ENCODE measurements around the gene PILRA. TPM values are rescaled to one million over a fixed set of nuclear protein-coding genes. Genes with fewer than 3 reads are reported as not detected.
A peak's percentile ranks its signal among the peaks of the same experiment; 100 is the strongest.
"Not testable (repeated sequence)": the region's sequence is repeated elsewhere in the genome, so short reads cannot be mapped to it uniquely, and the experiment has no call there.

Gene PILRA
- total RNA-seq, 1 donor from 2014 or later = 5.3 TPM

DNA sequence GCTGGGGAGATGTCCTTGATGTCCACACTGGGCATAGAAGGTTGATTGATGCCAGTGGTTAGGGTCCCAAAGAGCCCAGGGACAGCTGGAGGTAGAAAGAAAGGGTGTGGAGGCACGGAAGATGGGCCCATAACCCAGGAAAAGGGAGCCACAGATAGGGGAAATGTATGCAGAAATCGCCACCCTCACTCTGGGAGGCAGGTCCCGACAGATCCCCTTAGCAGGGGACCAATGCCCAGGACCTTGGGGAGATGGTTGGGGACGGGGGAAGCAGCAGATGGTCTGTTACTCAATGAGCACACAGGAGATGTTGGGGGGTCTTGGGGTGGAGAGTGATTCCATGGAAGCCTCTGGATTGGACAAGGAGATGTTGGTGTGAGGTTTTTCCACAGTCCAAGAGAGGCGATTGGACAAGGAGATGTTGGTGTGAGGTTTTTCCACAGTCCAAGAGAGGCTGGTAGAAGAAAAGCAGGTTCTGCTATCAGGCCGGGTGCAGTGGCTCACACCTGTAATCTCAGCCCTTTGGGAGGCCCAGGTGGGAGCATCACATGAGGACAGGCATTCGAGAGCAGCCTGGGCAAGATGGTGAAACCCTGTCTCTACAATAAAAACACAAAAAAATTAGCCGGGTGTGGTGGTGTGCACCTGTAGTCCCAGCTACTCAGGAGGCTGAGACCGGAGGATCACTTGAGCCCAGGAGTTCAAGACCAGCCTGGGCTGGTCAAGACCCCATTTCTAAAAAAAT is 70.0 kb downstream of the PILRA start:
- H3K9me3 Mint-ChIP-seq (ENCODE audit: low read depth) = no peaks in the 10 kb centered on the region
- no peak for TF ChIP-seq CTCF (IDR thresholded peaks at IDR 0.05; ENCODE audit: unreplicated experiment)
- no peaks in the 10 kb centered on the region for H3K27me3 Mint-ChIP-seq
- no peaks in the 10 kb centered on the region for H3K36me3 Mint-ChIP-seq (ENCODE audit: insufficient read depth)
- no peak for DNase-seq (ENCODE audit: low spot score, unreplicated experiment)
- peaks cover under 1% of the 10 kb centered on the region for H3K4me1 Mint-ChIP-seq (ENCODE audit: low read depth)
- H3K27ac Mint-ChIP-seq = peak overlapping the region; percentile 80
- no peak overlapping the region for H3K4me3 Mint-ChIP-seq (ENCODE audit: low read depth)

GRCh38 chr7:100444311-100445278 is 71.3 kb downstream of the PILRA start:
- Mint-ChIP-seq H3K27ac (peak overlapping the region; percentile 13), H3K9me3 (ENCODE audit: low read depth) (no peaks in the 10 kb centered on the region), H3K27me3 (no peaks in the 10 kb centered on the region), H3K4me3 (ENCODE audit: low read depth) (no peak overlapping the region), H3K36me3 (ENCODE audit: insufficient read depth) (no peaks in the 10 kb centered on the region), H3K4me1 (ENCODE audit: low read depth) (no peaks in the 10 kb centered on the region)
- TF ChIP-seq CTCF (IDR thresholded peaks at IDR 0.05; ENCODE audit: unreplicated experiment) = no peak
- DNase-seq (ENCODE audit: low spot score, unreplicated experiment) = no peak

DNA sequence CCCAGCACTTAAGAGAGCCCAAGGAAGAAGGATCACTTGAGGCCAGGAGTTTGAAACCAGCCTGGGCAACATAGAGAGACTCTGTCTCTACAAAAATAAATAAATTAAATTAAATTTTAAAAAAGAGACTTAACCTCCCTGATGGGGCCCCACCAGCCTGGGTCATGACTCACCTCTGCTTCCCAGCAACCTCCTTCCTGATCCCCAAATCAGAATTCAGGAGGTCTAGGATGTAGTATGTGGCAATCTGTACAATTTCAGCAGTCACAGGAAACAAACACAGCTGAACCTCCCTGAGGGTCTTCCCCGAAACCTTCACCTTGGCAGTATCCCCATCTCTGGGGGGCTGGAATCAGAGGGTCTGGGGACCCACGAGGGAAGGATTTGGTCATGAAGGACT is 72.8 kb downstream of the PILRA start:
- no peaks in the 10 kb centered on the region for H3K27me3 Mint-ChIP-seq
- H3K4me1 Mint-ChIP-seq (ENCODE audit: low read depth) = no peaks in the 10 kb centered on the region
- H3K36me3 Mint-ChIP-seq (ENCODE audit: insufficient read depth) = no peaks in the 10 kb centered on the region
- DNase-seq (ENCODE audit: low spot score, unreplicated experiment) = no peak
- TF ChIP-seq CTCF (IDR thresholded peaks at IDR 0.05; ENCODE audit: unreplicated experiment) = no peak
- H3K4me3 Mint-ChIP-seq (ENCODE audit: low read depth) = no peak overlapping the region
- H3K27ac Mint-ChIP-seq = no peak overlapping the region
- H3K9me3 Mint-ChIP-seq (ENCODE audit: low read depth) = no peaks in the 10 kb centered on the region

- H3K4me3 Mint-ChIP-seq (ENCODE audit: low read depth); H3K36me3 Mint-ChIP-seq (ENCODE audit: insufficient read depth); DNase-seq (ENCODE audit: low spot score, unreplicated experiment); H3K27ac Mint-ChIP-seq; H3K9me3 Mint-ChIP-seq (ENCODE audit: low read depth); H3K27me3 Mint-ChIP-seq; H3K4me1 Mint-ChIP-seq (ENCODE audit: low read depth): not testable (repeated sequence)
Measured at GRCh38 chr7:100447363-100447762, 74.1 kb downstream of the PILRA start.

DNA sequence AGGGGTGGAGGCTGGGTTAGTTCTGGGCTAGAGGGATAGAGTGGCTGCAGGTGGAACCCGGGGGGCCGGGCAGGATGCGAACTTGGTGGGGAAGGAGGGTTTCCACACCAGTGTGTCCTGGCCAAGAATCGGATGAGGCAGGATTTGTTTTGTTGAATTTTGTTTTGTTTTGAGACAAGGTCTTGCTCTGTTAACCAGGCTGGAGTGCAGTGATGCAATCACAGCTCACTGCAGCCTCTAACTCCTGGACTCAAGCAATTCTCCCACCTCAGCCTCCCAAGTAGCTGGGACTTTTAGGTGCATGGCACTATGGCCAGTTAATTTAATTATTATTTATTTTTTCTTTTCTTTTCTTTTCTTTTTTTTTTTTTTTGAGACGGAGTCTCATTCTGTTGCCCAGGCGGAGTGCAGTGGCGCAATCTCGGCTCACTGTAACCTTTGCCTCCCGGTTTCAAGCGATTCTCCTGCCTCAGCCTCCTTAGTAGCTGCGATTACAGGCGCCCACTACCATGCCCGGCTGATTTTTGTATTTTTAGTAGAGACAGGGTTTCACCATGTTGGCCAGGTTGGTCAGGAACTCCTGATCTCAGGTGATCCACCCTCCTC is 76.0 kb downstream of the PILRA start:
- Mint-ChIP-seq H3K27ac (no peak overlapping the region), H3K27me3 (no peaks in the 10 kb centered on the region), H3K9me3 (ENCODE audit: low read depth) (no peaks in the 10 kb centered on the region), H3K4me3 (ENCODE audit: low read depth) (no peak overlapping the region), H3K36me3 (ENCODE audit: insufficient read depth) (no peaks in the 10 kb centered on the region), H3K4me1 (ENCODE audit: low read depth) (no peaks in the 10 kb centered on the region)
- TF ChIP-seq CTCF (IDR thresholded peaks at IDR 0.05; ENCODE audit: unreplicated experiment) = no peak
- no peak for DNase-seq (ENCODE audit: low spot score, unreplicated experiment)

Other genes with a start within 250 kb of the PILRA start
- 1.6 and 2.2 TPM in 2 replicates for gene MBLAC1, start 246.5 kb upstream of the PILRA start, total RNA-seq
- gene LAMTOR4, start 224.6 kb upstream of the PILRA start, total RNA-seq = 106 and 116 TPM in 2 replicates
- 29.6 and 30.7 TPM in 2 replicates for gene TRAPPC14, start 214.8 kb upstream of the PILRA start, total RNA-seq
- 4.9 and 5.1 TPM in 2 replicates for gene GAL3ST4, start 204.9 kb upstream of the PILRA start, total RNA-seq
- 64.0 and 65.2 TPM in 2 replicates for gene GPC2, start 196.1 kb upstream of the PILRA start, total RNA-seq
- 2.4 and 2.5 TPM in 2 replicates for gene STAG3, start 195.6 kb upstream of the PILRA start, total RNA-seq
- not detected in 2 replicates for gene PVRIG, start 153.5 kb upstream of the PILRA start, total RNA-seq
- gene SPDYE3, start 65.8 kb upstream of the PILRA start, total RNA-seq = not detected in 2 replicates
- 64.6 and 67.9 TPM in 2 replicates for gene PILRB, start 15.4 kb upstream of the PILRA start, total RNA-seq
- 2.5 and 3.8 TPM in 2 replicates for gene ZCWPW1, start 55.2 kb downstream of the PILRA start, total RNA-seq
- gene MEPCE, start 56.3 kb downstream of the PILRA start, total RNA-seq = 34.6 and 35.4 TPM in 2 replicates
- 23.7 and 29.8 TPM in 2 replicates for gene PPP1R35, start 63.0 kb downstream of the PILRA start, total RNA-seq
- 0.67 and 1.7 TPM in 2 replicates for gene SPACDR, start 90.8 kb downstream of the PILRA start, total RNA-seq
- 27.9 and 32.2 TPM in 2 replicates for gene TSC22D4, start 105.7 kb downstream of the PILRA start, total RNA-seq
- 4.6 and 4.9 TPM in 2 replicates for gene NYAP1, start 110.4 kb downstream of the PILRA start, total RNA-seq
- 9.8 and 10.3 TPM in 2 replicates for gene AGFG2, start 165.7 kb downstream of the PILRA start, total RNA-seq
- 7.7 and 8.1 TPM in 2 replicates for gene SAP25, start 200.4 kb downstream of the PILRA start, total RNA-seq
- gene LRCH4, start 212.6 kb downstream of the PILRA start, total RNA-seq = 76.6 and 82.7 TPM in 2 replicates
- gene FBXO24, start 212.8 kb downstream of the PILRA start, total RNA-seq = 0.41 and 1.2 TPM in 2 replicates
- gene PCOLCE, start 228.9 kb downstream of the PILRA start, total RNA-seq = 16.1 and 20.3 TPM in 2 replicates
- 27.1 and 27.9 TPM in 2 replicates for gene MOSPD3, start 239.1 kb downstream of the PILRA start, total RNA-seq